ENCODE results near the gene LIPC.

The LIPC gene

GRCh38 chr15:58590236-58590635 lies 158.4 kb downstream of the LIPC start:
- DNase-seq (ENCODE audit: low read depth), result no peak
- H3K4me3 ChIP-seq (ENCODE audit: control insufficient read depth, low read depth, low read length), result no peak overlapping the region
- TF ChIP-seq, protein P1, sequence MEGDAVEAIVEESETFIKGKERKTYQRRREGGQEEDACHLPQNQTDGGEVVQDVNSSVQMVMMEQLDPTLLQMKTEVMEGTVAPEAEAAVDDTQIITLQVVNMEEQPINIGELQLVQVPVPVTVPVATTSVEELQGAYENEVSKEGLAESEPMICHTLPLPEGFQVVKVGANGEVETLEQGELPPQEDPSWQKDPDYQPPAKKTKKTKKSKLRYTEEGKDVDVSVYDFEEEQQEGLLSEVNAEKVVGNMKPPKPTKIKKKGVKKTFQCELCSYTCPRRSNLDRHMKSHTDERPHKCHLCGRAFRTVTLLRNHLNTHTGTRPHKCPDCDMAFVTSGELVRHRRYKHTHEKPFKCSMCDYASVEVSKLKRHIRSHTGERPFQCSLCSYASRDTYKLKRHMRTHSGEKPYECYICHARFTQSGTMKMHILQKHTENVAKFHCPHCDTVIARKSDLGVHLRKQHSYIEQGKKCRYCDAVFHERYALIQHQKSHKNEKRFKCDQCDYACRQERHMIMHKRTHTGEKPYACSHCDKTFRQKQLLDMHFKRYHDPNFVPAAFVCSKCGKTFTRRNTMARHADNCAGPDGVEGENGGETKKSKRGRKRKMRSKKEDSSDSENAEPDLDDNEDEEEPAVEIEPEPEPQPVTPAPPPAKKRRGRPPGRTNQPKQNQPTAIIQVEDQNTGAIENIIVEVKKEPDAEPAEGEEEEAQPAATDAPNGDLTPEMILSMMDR (IDR thresholded peaks at IDR 0.05; ENCODE audit: control insufficient read depth, insufficient read depth, low read depth, low read length, missing control alignments), result no peak

GRCh38 chr15:58590926-58591325 lies 159.1 kb downstream of the LIPC start:
- TF ChIP-seq, protein P1 (IDR thresholded peaks at IDR 0.05; ENCODE audit: control insufficient read depth, insufficient read depth, low read depth, low read length, missing control alignments), result no peak
- H3K4me3 ChIP-seq (ENCODE audit: control insufficient read depth, low read depth, low read length), result no peak overlapping the region
- DNase-seq (ENCODE audit: low read depth), result no peak

GRCh38 chr15:58593870-58594269 lies 162.1 kb downstream of the LIPC start:
- TF ChIP-seq, protein P1 (IDR thresholded peaks at IDR 0.05; ENCODE audit: control insufficient read depth, insufficient read depth, low read depth, low read length, missing control alignments), result no peak
- DNase-seq (ENCODE audit: low read depth), result no peak
- no peak overlapping the region for H3K4me3 ChIP-seq (ENCODE audit: control insufficient read depth, low read depth, low read length)

GRCh38 chr15:58594898-58595297 lies 163.1 kb downstream of the LIPC start:
- DNase-seq (ENCODE audit: low read depth), result no peak
- no peak overlapping the region for H3K4me3 ChIP-seq (ENCODE audit: control insufficient read depth, low read depth, low read length)
- TF ChIP-seq, protein P1 (IDR thresholded peaks at IDR 0.05; ENCODE audit: control insufficient read depth, insufficient read depth, low read depth, low read length, missing control alignments), result no peak

GRCh38 chr15:58595516-58596263 lies 163.9 kb downstream of the LIPC start:
- TF ChIP-seq, protein P1 (IDR thresholded peaks at IDR 0.05; ENCODE audit: control insufficient read depth, insufficient read depth, low read depth, low read length, missing control alignments), result no peak
- no peak for DNase-seq (ENCODE audit: low read depth)
- no peak overlapping the region for H3K4me3 ChIP-seq (ENCODE audit: control insufficient read depth, low read depth, low read length)

DNA sequence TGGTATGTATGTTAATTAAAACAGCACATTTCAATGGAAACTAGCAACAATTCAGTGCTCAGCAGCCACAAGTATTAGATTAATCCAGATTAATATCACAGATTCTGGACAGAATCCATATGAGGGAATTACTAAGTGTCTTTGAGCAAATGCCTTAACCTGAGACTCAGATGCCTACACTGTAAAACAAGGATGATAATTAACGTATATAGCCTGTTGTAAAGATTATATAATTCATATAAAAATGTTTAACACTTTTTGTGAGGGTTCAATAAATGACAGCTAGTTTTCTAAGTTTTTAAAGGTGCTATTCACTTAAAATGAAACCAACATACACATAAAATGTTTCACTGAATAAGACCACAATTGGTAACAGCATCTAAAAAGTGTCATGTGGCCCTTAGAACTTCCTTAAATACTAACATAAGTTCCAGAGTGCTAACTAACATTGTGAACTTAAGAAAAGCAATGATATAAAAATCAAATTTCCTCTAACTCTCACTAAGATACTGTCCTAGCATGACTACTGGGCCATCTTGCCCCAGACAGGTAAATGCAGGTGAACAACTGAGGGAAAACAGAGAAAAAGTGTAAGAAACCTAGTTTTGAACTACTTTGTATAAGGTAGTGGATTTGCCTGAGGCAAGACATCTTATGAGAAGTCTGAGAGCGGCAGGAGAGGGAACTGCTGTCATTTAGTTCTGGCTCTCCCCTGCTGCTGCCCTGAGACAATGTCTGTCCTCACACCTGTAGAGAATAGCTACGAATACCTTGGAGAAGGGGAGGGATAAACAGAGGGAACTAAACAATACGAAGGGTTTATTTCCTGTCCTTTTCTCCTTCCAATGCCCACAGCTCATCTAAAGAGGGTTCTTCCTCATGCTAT lies 166.4 kb downstream of the LIPC start:
- TF ChIP-seq, protein P1 (IDR thresholded peaks at IDR 0.05; ENCODE audit: control insufficient read depth, insufficient read depth, low read depth, low read length, missing control alignments), result no peak
- no peak for DNase-seq (ENCODE audit: low read depth)
- no peak overlapping the region for H3K4me3 ChIP-seq (ENCODE audit: control insufficient read depth, low read depth, low read length)

Data from AG09309 (cell line).